Left cardiac atrium (tissue), 4 donors: ENCODE data around the gene RPL36. TPM values are rescaled to one million over a fixed set of nuclear protein-coding genes. Genes with fewer than 3 reads are reported as not detected.
"Not testable (repeated sequence)": the region's sequence is repeated elsewhere in the genome, so short reads cannot be mapped to it uniquely, and the experiment has no call there.

Experiments used
- ATAC-seq, 2 donors: fragments of 200-7000 bp; cut with Tn5 transposase; one replicate each; pipeline ENCODE4 v1.9.1; 2020; ENCODE audit warnings: mild to moderate bottlenecking in 2 of 2, moderate library complexity in 2 of 2
- DNase-seq: peaks from one replicate; pipeline ENCODE4 v3.0.0-alpha.2; 2020
- intact Hi-C, 2 donors: fragments of 100-400 bp; cut with DNase I; formaldehyde crosslinking; loops; one replicate each; pipeline versions ENCODE4 v1.14.1 to v1.15.1; 2022 to 2023
- total RNA-seq, 2 donors: library from RNA; stranded (reverse); fragmentation: NEBNext Ultra II Directional; extraction: Animal tissue kit (Norgen Biotek cat#: 25700); gene quantifications; one replicate each; pipeline ENCODE4 v1.2.1, GENCODE V29; 2021
- donor health status: DM: no; HTN: yes; CAD: no.
- donor health status: DM: no; HTN: yes; CAD: no; lungs with severe emphysema.
- donor health status: DM: yes; HTN: yes; CAD: no.
- donor health status: Dilated cardiomyopathy.

Gene RPL36
- total RNA-seq, 2 donors from 2014 or later = 500 to 504 TPM

GRCh38 chr19:5719961-5720790 lies 30.1 kb downstream of the RPL36 start, which contains the start of the genes CATSPERD and LONP1:
TSS of gene CATSPERD (plus strand) at chr19:5720637. CDS start at chr19:5720738, 101 bp downstream.
TSS of gene LONP1 (minus strand) at chr19:5720146. CDS start at chr19:5720132, 14 bp downstream.
- peak; percentile 97 to 98 for ATAC-seq
- DNase-seq = peak; percentile 99
- intact Hi-C loops = no loop called here

GRCh38 chr19:5727453-5728050 lies 37.5 kb downstream of the RPL36 start:
- intact Hi-C loops = no loop called here
- ATAC-seq = no peak

GRCh38 chr19:5733172-5733571 lies 43.1 kb downstream of the RPL36 start:
- intact Hi-C loops, ATAC-seq: not testable (repeated sequence)

More at GRCh38 chr19:5727453-5728050, 37.5 kb downstream of the RPL36 start:
- no peak for DNase-seq

GRCh38 chr19:5738423-5738822 lies 48.3 kb downstream of the RPL36 start:
- no peak for ATAC-seq
- intact Hi-C loops = no loop called here
- DNase-seq = no peak

More at GRCh38 chr19:5733172-5733571, 43.1 kb downstream of the RPL36 start:
- not testable (repeated sequence) for DNase-seq

Other genes with a start within 250 kb of the RPL36 start
- gene ZNRF4, start 234.9 kb upstream of the RPL36 start, total RNA-seq = not detected
- under 1 TPM; 0.15 to 0.37 TPM for gene TINCR, start 122.3 kb upstream of the RPL36 start, total RNA-seq
- 10 to 100 TPM; 47.7 to 54.7 TPM for gene SAFB2, start 67.5 kb upstream of the RPL36 start, total RNA-seq
- 10 to 100 TPM; 51.7 to 63.2 TPM for gene SAFB, start 67.2 kb upstream of the RPL36 start, total RNA-seq
- 100 to 1,000 TPM; 127 to 142 TPM for gene MICOS13, start 9.8 kb upstream of the RPL36 start, total RNA-seq
- gene HSD11B1L, start 9.3 kb upstream of the RPL36 start, total RNA-seq = 1 to 10 TPM; 4.0 to 4.4 TPM
- gene LONP1, start 29.9 kb downstream of the RPL36 start, total RNA-seq = 10 to 100 TPM; 51.4 to 57.1 TPM
- not detected for gene CATSPERD, start 30.3 kb downstream of the RPL36 start, total RNA-seq
- gene PRR22, start 94.5 kb downstream of the RPL36 start, total RNA-seq = 1 to 10 TPM in 1 of 2 donors, under 1 TPM in 1; 0.47 to 1.7 TPM
- 10 to 100 TPM; 15.3 to 28.2 TPM for gene DUS3L, start 100.9 kb downstream of the RPL36 start, total RNA-seq
- 10 to 100 TPM; 28.7 to 29.6 TPM for gene NRTN, start 114.8 kb downstream of the RPL36 start, total RNA-seq
- not detected for gene FUT6, start 149.4 kb downstream of the RPL36 start, total RNA-seq
- not detected for gene FUT3, start 161.2 kb downstream of the RPL36 start, total RNA-seq
- gene FUT5, start 180.2 kb downstream of the RPL36 start, total RNA-seq = not detected
- 100 to 1,000 TPM; 503 to 537 TPM for gene NDUFA11, start 213.5 kb downstream of the RPL36 start, total RNA-seq
- gene VMAC, start 214.6 kb downstream of the RPL36 start, total RNA-seq = 1 to 10 TPM; 1.9 to 3.3 TPM
- 1 to 10 TPM; 6.6 to 6.9 TPM for gene CAPS, start 224.0 kb downstream of the RPL36 start, total RNA-seq